SK-N-MC (cell line): ENCODE results near the gene TDRD15.

Source experiments
- EZH2 ChIP-seq: fragments of 200-600 bp; sonication (generic); IDR thresholded peaks from one replicate; pipeline ENCODE4 v1.6.1; 2017; ENCODE audit warnings: antibody characterized with exemption
- POLR2AphosphoS5 ChIP-seq: IDR thresholded peaks from 2 replicates; pipeline ENCODE4 v1.6.1; 2012; ENCODE audit warnings: mild to moderate bottlenecking, low read depth, low read length, borderline replicate concordance

DNA sequence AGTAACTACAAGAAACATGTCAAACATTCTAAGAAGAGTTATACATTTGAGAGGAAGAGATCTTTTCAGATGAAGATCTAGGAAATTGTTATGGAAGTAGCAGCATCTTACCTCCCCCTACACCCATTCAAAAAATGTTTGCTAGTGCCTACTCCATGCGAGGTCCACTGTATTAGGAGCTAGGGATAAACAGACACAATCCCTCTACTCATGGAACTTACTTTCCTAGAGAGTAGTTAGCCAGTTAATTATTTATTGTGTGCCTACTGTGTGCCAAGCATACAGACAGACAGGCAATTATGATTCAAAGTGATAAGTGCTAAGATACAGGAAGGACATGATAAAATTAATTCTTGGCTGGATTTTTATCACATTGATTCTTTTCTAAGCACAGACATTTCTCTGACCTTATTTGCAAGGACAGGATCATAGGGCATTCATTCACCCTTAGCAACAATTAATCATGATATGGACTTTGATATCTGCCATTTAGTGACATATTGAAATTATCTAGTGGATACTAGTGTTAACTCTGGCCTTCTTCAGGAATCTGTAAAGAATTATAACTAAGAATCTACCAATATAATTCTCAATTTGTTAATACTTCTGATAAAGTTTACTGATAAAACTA lies 19.6 kb upstream of the TDRD15 start:
- TF ChIP-seq EZH2: no peak
- no peak for TF ChIP-seq POLR2AphosphoS5
